ENCODE measurements around the gene KCNN2.

The KCNN2 gene

GRCh38 chr5:114361724-114362196, at the start of gene KCNN2:
KCNN2 (plus strand) TSS chr5:114362070; CDS start chr5:114362140, 70 bp downstream.
- H3K4me3 ChIP-seq (ENCODE audit: low read depth, low read length) = peak within 1 kb of the TSS; percentile 86

DNA sequence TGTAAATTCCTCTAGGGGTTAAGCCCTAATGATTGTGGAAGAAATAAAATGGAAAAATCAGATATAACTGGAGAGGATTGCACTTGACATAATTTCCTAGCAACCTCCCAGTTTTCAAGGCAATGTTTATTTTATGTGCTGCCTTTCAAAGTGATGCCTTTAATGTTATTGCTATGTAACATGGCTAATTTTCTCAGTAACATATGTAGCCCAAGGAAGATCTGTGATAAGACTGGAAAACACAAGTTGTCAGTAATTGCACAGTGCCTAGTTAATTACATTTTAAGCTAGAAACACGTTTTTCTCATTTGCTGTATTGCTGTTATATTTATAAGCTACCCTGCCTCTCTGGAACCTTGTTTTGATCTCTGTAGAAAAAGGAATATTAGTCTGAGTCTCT, 49.2 kb upstream of the KCNN2 start:
- H3K4me3 ChIP-seq (ENCODE audit: low read depth, low read length) = no peak overlapping the region

DNA sequence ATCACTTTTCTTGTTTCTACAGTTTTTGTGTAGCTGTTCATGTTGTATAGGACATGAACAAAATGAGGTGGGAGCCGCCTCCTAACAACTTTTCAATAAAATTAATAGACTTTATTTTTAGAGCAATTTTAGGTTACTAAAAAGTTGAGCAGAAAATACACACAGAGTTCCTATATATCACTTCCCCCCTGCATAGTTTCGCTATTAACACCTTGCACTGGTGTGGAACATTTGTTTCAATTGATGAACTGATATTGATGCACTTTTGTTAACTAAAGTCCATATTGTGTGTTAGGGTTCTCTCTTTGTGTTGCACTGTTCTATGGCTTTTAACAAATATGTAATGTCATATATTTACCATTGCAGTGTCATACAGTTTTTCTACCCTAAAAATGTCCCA, 47.8 kb upstream of the KCNN2 start:
- H3K4me3 ChIP-seq (ENCODE audit: low read depth, low read length) = no peak overlapping the region

DNA sequence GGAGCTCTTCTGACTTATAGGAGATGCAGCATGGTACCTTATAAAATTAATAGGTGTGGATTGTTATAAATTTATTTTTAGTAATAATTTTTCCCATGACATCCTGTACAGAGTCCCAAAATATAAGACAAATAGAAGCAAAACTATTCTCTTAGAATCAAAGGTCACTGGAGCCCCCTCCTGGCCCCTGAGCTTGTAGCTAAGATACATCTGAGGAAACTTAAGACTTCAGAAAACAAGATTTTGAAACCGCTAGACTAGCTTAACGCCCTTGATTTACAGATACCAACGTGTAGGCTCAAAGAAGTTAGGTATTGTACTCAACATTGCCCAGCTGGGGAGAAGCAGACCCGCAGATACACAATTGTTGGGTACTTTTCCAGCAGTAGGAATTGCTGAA, 45.7 kb upstream of the KCNN2 start:
- no peak overlapping the region for H3K4me3 ChIP-seq (ENCODE audit: low read depth, low read length)

- H3K4me3 ChIP-seq (ENCODE audit: low read depth, low read length) = no peak overlapping the region
These were observed 44.1 kb upstream of the KCNN2 start for GRCh38 chr5:114317751-114318150.

DNA sequence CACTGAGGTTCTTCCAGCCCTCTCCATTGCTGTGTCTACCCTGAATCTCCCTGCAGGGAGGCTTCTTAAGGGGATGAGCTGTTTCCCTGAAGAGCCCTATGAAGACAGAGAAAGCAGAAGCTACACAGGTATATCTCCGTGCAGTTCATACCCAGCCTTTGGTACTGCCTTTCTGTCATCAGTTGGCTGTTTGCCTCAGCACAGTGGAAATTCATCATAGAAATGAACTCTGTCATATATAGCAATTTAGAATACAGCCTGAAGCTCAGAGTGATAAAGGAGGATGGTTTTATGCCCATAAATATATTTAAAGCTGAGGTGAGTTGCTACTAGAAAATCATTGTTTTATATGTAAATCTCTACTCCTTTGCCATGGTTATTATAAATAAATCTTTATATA, 42.6 kb upstream of the KCNN2 start:
- H3K4me3 ChIP-seq (ENCODE audit: low read depth, low read length) = no peak overlapping the region

DNA sequence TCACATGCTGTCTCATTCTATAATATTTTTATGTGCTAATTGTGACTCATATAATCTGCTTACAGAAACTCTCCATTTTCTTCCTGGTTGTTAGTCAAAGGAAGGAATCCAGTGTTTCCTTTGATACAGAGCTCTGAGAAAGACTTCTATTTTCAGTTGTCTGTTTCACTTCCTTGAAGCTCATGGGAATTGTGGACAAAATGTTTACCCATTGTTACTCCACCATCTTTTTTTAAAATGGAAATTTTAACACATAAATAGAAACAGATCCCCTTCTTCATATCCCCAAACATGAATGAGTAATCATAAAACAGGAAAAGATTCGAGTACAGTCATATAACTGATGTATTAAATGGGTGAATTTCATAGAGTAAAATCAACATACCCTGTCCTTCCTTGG, 42.0 kb upstream of the KCNN2 start:
- H3K4me3 ChIP-seq (ENCODE audit: low read depth, low read length) = no peak overlapping the region

GRCh38 chr5:114324282-114324681, 37.6 kb upstream of the KCNN2 start:
- no peak overlapping the region for H3K4me3 ChIP-seq (ENCODE audit: low read depth, low read length)

DNA sequence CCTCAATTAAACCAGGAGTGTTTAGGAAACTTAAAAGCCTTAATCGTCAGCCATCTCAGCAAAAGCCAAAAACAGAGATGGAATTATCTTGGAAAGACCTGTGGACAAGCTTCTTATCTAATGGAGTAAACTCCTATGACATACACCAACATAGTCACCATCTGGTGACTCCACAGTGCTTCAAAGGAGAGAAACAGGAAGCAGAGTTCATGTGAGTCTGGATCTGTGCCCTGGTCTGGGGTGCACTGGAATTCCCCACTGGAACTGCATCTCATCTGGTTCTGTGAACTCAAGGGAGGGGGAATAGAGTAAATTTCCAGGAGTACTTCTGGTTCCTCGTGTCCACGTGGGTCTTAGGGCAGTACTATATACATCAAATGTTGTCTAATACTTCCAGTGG, 36.3 kb upstream of the KCNN2 start:
- H3K4me3 ChIP-seq (ENCODE audit: low read depth, low read length) = no peak overlapping the region

DNA sequence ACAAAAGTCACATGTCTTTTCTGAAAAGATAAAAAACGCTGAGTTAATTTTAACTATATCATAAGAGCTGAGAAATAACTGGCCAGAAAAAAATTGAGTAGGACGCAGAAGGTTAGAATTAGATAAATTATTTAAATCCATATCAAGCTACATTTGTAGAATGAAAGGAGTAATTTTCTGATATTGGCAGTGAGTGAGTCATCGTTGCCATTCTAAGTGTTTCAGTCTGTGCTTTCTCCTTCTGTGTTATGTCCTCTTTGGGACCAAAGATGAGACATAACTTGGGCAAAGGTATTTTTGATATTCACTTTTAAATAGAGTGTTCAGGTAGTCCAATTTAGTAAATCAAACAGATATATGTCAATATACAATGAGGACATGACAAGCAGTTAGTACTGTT, 34.4 kb upstream of the KCNN2 start:
- no peak overlapping the region for H3K4me3 ChIP-seq (ENCODE audit: low read depth, low read length)

DNA sequence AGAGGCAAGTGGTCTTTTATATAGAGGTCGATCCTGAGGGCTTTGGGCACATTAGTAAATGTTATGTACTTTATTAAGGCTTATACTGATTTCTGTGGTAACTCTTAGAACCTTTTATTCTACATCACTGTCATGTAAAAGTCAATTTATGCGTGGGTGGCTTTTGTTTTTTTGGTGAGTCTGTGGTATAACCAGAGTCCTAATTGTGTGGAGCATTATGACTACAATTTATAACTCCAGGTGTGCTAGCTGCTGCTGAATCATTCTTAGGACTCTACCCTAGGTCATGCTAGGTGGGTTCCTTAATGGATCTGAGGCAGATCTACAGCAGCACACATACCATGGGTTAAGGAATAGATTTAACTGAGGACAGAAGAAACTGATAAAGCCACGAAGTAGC, 33.9 kb upstream of the KCNN2 start:
- H3K4me3 ChIP-seq (ENCODE audit: low read depth, low read length) = no peak overlapping the region

DNA sequence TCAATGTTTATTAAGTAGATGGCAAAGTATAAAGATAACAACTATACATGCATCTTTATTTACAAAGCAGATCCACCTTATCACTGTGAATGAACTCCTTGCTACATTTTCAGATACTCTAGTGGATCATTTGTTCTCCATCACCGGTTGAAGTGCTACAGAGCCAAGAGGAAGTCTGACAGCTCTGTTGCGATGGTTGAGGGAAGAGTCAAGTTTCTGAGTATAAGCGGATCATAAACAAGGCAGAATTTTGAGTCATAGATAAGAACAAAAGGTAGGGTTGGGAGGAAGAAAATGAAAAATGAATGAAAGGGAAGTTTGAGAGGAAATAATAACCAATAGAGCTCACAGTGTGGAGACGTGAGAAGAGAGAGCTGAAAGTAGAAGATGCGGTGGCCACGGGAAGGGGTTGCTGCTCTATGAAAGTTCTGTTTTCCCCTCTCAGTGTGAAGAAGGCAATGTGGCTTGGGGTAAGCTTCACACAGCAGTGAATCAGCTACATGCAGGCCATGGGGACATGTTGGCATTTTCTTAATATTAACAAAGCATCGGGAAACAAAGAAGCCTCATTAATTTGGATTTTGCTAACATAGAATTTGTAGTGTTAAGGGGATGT, 30.8 kb upstream of the KCNN2 start:
- no peak overlapping the region for H3K4me3 ChIP-seq (ENCODE audit: low read depth, low read length)

DNA sequence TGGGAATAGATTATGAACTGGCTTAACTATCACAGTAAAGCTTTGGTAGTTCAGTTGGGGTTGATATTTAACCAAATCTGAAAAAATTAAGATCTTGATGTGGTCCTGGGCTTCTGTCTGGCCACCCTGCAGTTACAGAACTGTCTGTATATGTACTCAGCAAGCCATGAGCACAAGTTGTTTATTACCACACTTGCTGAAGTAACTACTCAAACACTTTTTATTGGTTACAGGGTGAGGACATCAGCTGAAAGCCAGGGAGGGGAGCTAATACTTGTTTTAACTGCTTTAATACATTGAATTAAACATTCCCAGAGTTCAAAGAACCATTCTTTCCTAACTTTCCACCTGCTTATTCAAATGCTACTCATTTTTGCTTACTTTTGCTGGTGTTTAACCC, 29.4 kb upstream of the KCNN2 start:
- no peak overlapping the region for H3K4me3 ChIP-seq (ENCODE audit: low read depth, low read length)

GRCh38 chr5:114332925-114333324, 28.9 kb upstream of the KCNN2 start:
- no peak overlapping the region for H3K4me3 ChIP-seq (ENCODE audit: low read depth, low read length)

GRCh38 chr5:114335391-114335790, 26.5 kb upstream of the KCNN2 start:
- H3K4me3 ChIP-seq (ENCODE audit: low read depth, low read length) = no peak overlapping the region

DNA sequence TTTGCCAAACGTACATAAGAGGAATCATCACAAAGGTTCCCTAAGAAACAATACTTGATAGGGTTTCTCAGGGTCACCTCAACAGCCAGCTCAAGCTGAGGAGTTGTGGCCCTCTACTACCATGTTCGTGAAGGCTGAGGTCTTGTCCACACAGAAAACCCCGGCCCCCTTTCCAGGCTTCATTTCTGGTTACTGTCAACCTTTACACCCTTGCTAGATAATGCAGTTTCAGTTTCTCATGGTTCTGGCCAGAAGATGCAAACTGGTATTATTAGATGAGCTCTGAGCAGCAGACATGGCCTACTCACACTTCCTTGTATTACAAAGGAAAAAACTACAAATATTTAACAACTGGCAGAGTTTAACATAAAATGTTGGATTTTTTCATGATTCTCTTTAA, 22.8 kb upstream of the KCNN2 start:
- no peak overlapping the region for H3K4me3 ChIP-seq (ENCODE audit: low read depth, low read length)

GRCh38 chr5:114346181-114346580, 15.7 kb upstream of the KCNN2 start:
- no peak overlapping the region for H3K4me3 ChIP-seq (ENCODE audit: low read depth, low read length)

DNA sequence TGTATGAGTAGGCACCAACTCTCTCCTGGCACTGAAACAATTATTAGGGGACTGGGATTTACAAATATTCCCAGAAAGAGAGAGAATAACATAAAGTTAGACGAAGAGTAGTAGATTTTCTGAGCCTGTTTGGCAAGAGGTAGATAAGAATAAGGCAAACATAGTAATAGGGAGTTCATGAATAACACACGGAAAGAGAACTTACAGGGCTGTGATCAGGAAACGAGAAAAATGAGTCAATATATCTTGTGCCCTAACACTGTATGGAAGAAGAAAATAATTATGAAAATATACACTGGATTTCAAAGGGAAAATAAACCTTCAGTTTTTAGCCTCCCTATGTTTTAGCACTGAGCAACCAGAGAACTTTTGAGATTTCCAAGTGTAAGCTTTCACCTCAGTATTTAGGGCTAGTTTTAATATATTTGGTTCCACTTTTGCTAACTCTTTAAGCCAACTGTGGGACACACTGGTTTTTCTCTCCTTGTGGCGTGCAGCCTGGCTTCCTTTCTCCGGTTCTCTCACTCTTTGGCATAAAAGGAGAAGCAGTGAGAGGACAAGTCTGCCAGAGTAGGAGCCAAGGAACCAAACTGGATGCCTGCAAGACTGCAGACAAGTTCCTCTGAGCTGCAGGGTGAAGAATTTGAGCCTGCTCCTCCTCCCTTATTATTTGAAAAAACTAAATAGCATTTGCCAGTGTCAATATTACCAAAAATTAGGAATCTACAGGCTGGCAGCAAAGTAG, 6.6 kb upstream of the KCNN2 start:
- H3K4me3 ChIP-seq (ENCODE audit: low read depth, low read length) = no peak overlapping the region

- H3K4me3 ChIP-seq (ENCODE audit: low read depth, low read length) = no peak overlapping the region
These were observed 3.5 kb upstream of the KCNN2 start for GRCh38 chr5:114358329-114358728.

GRCh38 chr5:114360357-114360756, 1.5 kb upstream of the KCNN2 start:
- peak overlapping the region; percentile 38 for H3K4me3 ChIP-seq (ENCODE audit: low read depth, low read length)

GRCh38 chr5:114360816-114361723, 800 bp upstream of the KCNN2 start:
- peak overlapping the region; percentile 86 for H3K4me3 ChIP-seq (ENCODE audit: low read depth, low read length)

All from iPS-11a (cell line).